ENCODE results near the gene RAB1B. TPM values are rescaled to one million over a fixed set of nuclear protein-coding genes. Genes with fewer than 3 reads are reported as not detected.
"Not testable (repeated sequence)": the region's sequence is repeated elsewhere in the genome, so short reads cannot be mapped to it uniquely, and the experiment has no call there.

The RAB1B gene
- total RNA-seq, 1 donor from 2014 or later = 33.6 TPM

DNA sequence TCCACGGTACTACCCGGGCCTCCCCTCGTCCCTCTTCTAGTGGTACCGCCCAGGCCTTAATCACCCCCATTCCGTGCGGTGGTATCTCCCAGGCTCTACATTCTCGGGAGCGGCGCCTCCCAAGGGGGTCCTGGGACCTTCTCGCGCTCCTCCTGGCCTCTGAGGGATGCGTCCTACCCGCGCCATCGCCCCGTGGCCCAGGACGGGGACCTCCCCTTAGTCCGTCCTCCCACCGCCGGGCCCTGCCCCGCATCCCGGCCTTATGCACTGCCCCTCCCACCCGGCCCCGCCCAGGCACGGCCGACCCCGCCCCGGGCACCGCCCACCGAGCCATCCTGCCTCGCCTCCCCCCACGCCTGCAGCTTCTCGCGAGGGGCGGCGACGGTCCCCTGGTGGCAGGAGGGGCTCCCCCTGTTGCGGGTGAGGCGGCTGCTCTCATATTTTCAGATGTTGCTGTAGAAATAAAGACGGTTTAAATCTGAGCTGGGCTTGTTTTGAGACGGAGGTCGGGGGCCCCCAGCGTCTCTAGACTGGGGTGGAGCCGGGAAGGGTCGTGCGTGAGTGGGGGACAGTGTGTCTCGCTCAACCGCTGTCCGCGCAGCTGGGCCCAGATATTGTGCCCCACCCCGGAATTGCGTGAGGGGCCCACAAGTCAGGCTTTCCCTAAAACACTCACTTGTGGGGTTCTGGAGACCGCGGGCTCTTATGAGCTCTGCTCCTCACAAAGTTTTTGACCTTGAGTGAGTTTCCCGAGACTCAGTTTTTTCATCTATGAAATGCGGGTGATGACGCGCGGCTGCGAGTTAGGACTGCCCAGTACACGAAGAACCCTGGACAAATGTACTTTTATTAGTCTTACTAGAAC is 828 bp upstream of the RAB1B start:
- DNase-seq = peak; percentile 95

DNA sequence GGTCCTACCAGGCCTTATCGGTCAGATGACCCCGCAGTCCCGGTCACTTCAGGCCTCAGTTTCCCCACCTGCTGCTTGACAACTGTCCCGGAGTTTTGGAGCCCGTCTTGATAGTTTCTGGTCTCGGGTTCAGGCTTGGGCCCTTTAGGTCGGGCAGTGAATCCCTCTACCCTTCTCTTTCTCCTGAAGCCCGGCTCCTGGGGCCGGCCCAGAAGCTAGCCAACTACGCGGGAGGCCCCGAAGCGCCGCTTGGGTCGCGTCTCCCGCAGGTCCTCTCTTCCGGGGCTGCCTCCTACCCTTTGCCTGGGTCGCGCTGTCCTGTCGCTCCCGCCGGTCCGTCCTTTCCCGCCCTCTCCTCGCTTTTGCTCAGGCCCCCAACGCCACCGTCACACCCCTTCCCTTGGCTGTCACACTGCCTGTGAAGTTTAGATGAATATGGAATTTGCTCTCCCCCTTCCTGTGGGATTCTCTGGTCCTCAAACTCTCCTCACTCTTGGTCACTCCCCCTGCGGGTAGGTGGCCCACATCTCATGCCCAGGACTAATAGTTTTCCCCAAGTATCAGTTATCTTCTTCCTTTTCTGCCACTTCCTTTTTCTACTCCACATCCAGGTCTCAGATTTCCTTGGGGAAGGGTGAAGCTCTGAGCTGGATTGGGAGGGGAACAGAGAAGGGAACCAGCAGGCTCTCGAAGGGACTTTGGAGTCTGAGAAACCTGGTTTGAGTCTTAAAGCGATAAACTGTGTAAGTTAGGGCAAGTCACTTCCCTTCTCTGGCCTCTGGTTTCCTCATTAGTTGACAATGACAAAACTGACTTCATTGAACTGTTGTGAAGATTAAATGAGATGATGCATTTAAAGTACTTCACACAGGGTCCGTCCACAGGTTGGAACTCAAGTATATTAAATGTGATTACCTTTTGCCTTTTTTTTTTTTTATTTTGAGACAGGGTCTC is 790 bp downstream of the RAB1B start:
- DNase-seq = no peak

DNA sequence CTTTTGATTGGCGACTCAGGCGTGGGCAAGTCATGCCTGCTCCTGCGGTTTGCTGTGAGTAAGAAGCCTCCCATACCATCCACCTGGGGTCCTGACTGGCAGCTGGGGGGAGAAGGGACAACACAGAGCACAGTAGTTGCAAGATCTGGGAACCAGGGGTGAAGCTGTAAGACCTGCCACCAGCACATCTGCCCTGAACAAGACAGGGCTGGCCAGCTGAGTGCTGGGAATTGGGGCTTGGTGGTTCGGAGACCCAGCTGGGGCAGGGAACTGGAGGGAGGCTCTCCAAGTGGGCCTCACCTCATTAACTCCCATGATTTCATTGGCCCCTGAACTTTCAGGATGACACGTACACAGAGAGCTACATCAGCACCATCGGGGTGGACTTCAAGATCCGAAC is 3.4 kb downstream of the RAB1B start:
- DNase-seq = no peak

DNA sequence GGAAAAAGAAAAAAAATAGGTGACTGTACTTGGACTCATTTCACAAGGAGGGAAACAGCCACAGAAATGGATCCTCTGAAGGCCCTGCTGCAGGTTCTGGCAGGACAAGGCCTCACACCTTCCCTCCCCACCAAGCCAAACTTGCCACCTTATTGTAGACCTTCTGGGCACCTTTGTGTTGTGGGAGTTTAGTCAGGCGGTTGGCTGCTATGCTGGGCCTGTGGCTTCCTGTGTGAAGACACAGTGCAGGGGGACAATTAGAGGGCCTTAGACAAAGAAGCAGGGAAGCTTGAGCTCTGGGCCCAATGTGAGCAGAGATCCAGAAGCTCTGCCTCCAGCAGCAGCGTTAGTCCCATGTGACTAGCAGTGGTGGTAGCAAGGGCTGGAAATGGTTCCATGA is 4.2 kb downstream of the RAB1B start:
- DNase-seq = no peak

DNA sequence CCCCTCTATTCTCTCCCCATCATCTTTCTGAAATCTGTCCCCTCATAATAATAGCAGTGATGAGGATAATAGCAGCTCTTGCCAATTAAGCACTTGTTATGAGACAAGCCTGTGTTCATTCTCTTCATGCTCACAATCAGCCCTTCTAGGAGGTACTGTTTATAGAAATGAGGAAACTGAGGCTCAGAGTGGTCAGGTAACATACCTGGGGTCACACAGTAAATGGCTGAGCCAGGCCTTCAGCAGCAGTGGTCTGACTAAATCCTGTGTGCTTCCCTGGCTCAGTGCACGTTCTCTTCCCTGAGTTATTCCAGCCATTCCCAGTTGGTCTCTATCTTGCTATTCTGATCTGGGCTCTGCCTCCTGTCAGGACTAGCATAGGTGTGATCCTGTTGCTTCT is 5.8 kb downstream of the RAB1B start:
- no peak for DNase-seq

DNA sequence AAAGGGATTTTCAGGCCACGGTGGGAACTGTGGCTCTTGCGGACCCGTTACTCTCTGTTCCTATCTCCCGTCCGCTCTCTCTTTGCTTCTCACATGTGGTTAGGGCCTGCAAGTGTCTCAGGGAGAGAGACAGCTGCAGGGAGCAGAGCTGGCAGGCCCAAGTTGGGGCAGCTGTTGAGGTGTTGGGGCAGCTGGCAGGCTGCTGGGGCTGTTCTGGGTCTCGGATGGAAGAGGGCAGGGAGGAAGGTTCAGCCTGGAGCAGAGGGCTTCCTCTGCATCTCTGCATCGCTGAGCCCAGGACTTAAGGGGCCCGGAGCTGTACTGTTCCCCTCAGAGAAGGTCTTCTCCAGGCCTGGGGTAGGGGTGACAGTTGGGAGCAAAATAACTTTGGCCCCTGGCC is 7.0 kb downstream of the RAB1B start:
- DNase-seq = no peak

DNA sequence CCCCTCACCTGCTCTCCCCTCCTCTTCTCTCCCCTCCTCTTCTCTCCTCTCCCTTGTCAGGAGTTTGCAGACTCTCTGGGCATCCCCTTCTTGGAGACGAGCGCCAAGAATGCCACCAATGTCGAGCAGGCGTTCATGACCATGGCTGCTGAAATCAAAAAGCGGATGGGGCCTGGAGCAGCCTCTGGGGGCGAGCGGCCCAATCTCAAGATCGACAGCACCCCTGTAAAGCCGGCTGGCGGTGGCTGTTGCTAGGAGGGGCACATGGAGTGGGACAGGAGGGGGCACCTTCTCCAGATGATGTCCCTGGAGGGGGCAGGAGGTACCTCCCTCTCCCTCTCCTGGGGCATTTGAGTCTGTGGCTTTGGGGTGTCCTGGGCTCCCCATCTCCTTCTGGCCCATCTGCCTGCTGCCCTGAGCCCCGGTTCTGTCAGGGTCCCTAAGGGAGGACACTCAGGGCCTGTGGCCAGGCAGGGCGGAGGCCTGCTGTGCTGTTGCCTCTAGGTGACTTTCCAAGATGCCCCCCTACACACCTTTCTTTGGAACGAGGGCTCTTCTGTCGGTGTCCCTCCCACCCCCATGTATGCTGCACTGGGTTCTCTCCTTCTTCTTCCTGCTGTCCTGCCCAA is 7.7 kb downstream of the RAB1B start:
- DNase-seq = no peak

DNA sequence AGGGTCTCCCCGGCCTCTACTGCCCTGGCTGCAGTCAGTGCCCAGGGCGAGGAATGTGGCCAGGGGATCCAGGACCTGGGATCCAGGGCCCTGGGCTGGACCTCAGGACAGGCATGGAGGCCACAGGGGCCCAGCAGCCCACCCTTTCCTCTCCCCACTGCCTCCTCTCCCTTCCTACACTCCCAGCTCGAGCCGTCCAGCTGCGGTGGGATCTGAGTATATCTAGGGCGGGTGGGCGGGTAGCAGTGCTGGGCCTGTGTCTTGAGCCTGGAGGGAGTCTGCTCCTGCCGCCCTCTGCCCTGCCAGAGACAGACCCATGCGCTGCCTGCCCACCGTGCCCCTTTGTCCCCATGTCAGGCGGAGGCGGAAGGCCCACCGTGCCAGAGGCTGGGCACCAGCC is 8.2 kb downstream of the RAB1B start:
- DNase-seq = not testable (repeated sequence)

DNA sequence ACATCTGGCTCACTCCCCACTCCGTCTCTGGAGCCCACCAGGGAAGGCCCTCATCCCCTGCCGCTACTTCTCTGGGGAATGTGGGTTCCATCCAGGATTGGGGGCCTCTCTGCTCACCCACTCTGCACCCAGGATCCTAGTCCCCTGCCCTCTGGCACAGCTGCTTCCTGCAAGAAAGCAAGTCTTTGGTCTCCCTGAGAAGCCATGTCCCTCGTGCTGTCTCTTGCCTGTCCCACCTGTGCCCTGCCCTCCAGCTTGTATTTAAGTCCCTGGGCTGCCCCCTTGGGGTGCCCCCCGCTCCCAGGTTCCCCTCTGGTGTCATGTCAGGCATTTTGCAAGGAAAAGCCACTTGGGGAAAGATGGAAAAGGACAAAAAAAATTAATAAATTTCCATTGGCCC is 8.6 kb downstream of the RAB1B start:
- DNase-seq = not testable (repeated sequence)

DNA sequence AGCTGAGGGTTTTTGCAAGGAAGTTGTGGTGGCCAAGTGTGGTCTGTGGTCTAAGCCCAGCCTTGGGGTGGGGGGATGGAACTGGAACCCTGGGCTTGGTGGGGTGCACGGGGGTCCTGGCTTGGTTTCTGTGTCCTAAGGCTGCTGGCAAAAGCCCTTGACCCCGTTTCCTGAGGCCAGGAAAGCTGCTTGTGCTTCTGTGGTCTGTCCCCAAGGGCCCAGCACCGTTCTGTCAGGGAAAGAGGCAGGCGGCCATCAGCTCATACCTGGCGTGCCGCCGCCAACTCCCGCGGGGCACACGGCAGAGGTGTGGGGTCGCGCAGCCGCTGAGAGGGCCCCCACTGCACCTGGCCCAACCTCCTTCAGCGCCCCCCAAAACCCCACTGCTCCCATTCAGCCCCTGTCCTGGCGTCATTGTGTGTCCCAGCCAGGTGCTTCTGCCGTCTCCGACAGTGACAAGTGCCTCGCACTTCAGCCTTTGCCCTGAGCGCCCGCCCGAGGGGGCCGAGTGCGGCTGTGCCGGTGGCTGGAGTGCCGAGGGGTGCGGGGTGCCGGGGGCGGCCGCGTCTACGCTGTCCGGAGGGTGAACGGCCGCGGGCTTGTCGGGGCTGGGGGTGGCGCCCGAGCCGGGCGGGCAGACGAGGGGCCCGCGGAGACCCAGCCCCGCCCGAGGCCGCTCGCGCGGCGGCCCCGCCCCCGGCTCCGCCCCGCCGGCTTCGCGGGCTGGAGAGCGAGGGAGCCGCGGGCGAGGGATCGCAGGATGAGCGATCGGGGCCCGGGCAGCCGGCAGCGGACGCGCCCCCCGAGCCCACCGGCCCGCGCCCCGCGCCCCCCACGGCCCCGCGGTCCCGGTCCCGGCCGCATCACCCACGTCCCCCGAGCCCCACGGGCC is 9.3 kb downstream of the RAB1B start, which contains the start of gene CNIH2:
Gene CNIH2 (plus strand): TSS at position 705 of the 892 bp plus-strand sequence. CDS start 282 bp downstream, outside the sequence.
- no peak for DNase-seq

DNA sequence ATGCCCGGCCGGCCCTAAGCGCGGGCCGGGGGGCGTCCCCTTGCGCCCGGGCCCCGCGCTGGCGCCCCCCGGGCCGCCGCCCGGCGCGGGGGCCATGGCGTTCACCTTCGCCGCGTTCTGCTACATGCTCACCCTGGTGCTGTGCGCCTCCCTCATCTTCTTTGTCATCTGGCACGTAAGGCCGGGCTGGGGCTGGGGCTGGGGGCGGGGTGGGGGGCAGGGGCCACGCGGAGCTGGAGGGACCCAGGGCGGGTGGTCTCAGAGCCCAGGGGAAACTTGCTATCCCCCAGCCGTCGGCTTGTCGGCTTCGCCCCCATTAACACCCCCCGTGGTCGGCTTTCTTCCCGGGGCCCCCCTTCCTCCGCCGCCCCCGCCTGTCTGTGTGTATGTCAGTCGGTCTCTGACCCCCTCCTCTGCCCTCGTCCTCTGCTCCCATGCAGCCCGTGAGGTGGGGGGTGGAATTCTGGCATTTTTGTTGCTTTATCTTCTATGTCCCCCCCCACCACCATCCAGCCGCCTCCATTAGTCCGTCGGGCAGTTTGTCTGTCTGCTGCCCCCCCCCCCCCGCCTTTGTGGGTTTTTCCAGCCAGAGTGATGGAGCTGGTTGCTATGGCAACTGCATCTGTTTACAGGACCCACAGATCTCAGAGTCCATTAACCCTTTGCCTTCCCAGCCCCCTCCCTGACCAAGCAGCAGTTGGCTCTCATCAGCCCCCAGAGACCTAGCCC is 10.1 kb downstream of the RAB1B start:
- no peak for DNase-seq

DNA sequence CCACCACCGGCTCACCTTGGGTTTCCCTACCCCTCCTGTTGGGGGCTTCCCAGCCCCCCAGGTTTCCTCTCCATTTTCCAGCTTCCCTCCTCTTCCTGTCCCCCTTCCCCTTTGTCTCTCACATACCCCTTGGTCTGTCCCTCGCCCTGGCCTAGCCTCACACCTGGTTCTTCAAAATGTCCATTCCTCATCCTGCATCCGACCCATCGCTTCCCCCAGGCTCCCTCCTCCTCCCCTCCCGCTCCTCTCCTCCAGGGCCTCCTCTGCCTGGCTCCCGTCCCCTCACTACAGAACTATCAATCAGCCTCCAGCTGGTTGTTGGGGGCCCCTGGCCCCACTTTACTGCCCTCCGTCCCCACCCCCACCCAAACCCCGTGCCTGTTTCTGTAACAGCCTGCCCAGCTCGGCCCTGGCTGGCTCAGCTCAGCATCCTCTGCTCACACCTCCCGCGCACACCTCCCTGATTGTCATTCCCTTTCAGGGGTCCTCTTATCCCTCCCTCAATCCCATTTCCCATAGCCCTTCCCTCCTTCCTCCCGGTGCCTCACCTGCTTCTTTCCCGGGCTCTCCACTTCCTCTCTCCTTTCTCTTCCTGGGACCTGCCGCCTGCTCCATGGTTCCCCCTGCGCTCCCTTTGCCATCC is 10.8 kb downstream of the RAB1B start:
- DNase-seq = no peak

DNA sequence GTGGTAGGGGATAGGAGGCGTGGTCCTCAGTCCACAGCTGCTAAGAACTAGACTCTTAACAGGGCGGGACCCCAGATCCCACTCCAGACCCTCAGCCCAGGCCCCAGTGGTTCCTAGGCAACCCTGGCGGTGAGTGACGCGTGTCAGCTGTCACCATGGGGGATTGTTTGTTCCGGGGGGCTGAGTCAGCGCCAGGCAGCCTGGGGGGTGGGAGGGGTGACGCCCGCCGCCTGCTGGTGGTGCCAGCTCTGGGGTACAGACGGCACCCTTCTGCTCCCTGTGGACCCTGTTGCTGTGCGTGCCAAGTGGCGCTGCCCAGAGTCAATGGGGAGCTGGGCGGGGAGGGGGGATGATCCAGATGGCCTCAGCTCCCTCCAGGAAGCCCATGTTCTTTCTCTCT is 12.0 kb downstream of the RAB1B start:
- no peak for DNase-seq

DNA sequence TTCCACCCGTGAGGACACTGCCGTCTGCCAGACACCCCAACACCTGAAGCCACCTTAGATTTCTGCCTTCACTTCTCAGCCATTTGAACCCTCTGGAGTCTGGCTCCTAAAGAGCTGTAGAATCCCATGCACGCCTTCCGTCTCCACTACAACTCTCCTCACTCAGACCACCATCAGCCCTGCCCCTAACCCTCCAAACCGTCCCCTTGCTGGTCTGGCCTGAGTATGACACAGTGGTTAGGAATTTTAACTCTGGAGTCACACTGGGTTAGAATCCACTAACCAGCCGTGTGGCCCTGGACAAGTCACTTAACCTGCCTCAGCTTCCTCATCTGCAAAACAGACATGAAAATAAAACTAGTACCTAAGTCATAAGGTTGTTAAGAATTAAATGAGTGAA is 12.6 kb downstream of the RAB1B start:
- DNase-seq = no peak

DNA sequence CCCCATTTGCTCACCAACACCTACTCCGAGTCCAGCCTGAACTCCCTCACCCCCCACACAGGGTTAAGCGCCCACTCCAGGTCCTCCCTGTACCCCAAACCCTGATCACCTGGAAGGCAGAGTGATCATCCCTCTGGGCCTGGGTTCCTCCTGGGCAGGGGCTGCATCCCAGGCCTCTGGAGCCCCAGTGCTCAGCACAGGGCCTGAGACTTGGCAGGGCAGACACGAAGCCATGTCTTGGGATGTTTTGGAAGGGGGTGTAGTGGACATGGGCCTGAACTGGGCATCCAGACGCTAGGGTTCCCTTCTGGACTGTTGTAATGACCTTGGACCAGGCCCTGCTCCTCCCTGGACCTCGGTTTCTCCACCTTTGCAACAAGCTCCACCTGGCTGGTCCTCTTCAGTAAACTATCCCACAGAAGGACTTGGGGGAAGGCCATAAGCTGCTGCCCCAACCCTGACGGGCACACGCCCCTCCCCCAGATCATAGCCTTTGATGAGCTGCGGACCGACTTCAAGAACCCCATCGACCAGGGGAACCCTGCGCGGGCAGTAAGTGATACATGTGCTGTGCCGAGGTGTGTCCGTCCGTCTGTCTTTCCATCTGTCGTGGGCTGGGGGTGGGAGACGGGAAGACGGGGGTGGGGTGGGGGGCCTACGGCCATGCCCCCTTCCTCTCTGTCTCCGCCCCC is 13.5 kb downstream of the RAB1B start:
- DNase-seq = peak; percentile 61

DNA sequence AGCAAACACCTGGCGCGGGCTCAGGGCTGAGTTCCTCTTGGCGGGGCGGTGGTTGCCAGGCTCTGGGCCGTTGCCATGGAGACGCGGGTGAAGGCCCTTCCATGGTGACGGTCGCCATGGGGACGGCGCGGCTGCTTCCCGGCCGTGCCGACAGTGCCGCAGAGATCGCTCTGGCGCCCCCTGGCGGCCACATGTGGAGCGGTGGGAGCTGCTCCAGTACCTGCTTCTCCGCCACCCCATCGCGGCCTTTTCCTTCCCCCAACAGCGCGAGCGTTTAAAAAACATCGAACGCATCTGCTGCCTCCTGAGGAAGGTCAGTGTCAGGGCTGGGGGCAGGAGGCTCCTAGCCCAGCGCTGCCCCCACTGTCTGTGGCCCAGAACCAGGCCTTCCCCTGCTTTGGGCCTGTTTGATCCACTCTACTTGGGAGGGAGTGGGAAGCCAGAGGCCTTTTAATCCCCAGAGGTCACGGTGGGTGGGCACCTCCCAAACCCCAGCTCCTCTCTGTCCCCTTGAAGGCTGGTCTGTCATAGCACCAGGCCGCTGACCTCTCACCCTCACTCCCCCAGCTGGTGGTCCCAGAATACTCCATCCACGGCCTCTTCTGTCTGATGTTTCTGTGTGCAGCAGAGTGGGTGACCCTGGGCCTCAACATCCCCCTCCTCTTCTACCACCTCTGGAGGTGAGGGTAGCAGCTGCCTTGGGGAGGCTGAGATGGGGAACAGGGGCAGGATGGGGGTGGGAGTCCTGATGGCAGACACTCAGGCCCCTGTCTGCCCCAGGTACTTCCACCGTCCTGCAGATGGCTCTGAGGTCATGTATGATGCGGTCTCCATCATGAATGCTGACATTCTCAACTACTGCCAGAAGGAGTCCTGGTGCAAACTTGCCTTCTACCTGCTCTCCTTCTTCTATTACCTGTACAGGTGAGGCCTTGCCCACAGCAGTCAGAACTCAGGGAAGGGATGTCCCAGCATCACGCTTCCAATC is 14.3 kb downstream of the RAB1B start:
- DNase-seq = peak; percentile 89

DNA sequence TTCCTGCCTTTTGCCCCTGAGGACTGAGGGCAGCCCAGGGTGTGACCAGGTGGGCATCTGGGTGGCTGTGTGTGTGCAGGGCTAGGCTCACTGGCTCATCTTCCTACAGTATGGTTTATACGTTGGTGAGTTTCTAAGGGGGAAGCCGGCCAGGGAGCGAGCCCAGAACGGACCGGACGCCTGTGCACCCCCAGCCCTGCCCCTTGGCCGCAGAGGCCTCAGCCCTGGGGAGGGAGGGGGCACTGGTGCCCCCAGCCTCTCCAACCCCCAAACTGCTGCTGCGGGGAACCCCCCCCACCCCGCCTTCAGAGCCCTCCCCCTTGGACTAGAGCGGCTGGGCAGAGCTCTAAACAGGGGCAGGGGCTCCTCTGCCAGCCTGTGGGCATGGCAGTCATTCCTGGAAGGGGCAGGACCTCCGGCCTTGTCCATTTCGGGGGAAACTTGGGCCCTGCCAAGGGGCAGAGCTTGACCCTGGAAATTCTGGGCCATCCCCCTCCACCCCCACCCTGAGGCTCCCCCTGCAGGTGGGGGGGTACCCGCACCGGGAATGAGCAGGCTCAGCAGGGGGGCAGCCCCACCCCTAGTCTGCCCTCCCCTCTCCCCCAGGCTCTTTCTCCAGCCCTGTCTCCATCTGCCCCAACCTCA is 15.1 kb downstream of the RAB1B start:
- DNase-seq = no peak

DNA sequence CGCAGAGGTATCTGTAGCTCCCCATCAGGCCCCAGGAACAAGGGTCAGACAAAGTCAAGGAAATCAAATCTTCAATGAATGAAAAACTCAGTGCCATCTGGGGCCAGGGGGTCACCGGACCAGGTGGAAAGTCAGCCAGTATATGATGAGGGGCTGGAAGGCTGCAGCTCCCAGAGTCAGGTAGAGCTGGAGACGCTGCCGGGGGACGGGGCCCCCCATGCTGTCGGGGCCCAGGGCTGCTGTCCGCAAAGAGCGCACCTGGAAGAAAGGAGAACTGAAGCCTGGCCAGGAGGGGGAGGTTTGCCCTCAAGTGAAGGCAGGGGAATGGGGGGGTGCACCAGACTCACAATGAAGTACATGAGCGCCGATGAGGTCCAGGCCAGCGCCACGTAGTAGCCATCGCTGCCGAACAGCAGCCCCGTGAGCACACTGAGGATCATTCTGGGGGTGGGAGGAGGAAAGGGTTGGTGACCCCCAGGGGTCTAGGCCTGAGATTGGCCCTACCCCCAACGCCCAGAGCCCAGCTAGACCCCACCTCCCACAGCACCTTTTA is 16.2 kb downstream of the RAB1B start:
- DNase-seq = no peak
